GM10248 (cell line): ENCODE measurements around the gene PTPN1.

Experiments used
- CTCF ChIA-PET: fragments of 300-600 bp; sonication (Branson Sonifier 250); formaldehyde crosslinking; extraction: SDS; loops from one replicate; lab custom pipeline; 2021; ENCODE audit warnings: antibody characterized with exemption; lab: Yijun Ruan, JAX
- POLR2A ChIA-PET: fragments of 350-650 bp; sonication (Branson Sonifier 250); formaldehyde crosslinking; extraction: SDS; loops from one replicate; lab custom pipeline; 2020; ENCODE audit warnings: antibody characterized with exemption; lab: Yijun Ruan, JAX
- DNase-seq: peaks from one replicate; pipeline ENCODE4 v3.0.0; 2012; ENCODE audit errors: extremely low spot score
- TF ChIP-seq, protein P1 (sequence below): IDR thresholded peaks from 2 replicates; pipeline ENCODE4 v1.5.1; 2012; ENCODE audit warnings: mild to moderate bottlenecking, low read depth; ENCODE audit errors: extremely low read depth, missing control alignments, control extremely low read depth

PTPN1 gene

DNA sequence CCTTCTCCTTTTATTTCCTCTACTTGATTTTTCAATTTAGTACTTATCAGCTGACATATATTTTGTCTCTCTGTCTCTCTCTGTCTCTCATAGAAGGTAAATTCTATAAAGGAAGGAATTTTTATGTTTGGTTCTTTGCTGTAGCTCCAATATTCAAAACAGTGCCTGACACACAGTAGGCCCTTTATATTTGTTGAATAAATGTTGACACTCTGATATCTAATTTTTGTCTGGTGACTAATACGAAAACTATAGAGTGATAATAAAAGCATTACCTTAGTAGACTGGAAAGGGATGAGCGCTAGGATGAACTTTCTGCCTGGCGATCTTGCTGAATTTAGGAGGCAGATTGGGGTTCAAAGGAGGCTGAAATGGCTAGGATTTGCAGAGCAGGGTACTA lies 42.8 kb downstream of the PTPN1 start:
- ChIA-PET POLR2A (no interaction called here), CTCF (interaction anchor here (0.7 to 2.4 kb wide), 10 partner anchors 9 to 89 kb away, joined by 3 to 6 read pairs (median 3); no protein-coding TSS in a partner anchor)
- DNase-seq: no peak
- TF ChIP-seq, protein P1, sequence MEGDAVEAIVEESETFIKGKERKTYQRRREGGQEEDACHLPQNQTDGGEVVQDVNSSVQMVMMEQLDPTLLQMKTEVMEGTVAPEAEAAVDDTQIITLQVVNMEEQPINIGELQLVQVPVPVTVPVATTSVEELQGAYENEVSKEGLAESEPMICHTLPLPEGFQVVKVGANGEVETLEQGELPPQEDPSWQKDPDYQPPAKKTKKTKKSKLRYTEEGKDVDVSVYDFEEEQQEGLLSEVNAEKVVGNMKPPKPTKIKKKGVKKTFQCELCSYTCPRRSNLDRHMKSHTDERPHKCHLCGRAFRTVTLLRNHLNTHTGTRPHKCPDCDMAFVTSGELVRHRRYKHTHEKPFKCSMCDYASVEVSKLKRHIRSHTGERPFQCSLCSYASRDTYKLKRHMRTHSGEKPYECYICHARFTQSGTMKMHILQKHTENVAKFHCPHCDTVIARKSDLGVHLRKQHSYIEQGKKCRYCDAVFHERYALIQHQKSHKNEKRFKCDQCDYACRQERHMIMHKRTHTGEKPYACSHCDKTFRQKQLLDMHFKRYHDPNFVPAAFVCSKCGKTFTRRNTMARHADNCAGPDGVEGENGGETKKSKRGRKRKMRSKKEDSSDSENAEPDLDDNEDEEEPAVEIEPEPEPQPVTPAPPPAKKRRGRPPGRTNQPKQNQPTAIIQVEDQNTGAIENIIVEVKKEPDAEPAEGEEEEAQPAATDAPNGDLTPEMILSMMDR: no peak

DNA sequence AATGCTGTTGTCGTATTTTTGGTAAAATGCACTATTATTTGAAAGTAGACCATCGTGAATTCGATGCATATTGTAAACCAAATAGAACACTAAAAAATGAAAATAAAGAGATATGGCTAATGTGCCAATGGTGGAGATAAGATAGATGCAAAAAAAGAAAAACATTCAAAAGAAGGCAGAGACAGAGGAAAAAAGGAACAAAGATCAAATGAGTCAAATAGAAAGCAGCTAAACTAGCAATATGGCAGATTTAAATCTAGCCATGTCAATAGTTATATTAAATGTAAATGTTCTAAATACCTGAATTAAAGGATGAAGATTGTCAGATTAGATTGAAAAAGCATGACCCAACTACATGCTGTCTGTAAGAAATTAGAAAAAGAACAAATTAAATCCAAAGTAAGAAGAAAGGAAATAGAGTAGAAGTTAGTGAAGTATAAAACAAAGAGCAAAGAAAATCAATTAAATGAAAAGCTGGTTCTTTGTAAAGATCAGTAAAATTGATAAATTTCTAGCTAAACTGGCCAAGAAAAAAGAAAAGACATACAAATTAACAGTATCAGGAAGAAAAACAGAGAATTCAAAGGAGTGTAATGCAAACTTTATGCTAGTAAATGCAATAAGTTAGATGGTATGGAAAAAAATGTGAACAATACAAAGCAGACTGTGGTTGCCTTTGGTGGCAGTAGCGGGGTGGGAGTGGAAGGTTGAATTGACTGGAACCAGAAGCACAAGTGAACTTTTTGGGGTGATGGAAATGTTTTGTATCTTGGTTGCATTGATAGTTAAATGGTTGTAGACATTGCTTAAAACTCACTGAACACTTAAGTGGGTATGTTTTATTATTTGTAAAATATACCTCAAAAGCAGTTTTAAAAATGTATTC lies 44.8 kb downstream of the PTPN1 start:
- DNase-seq: no peak
- TF ChIP-seq, protein P1: no peak
- CTCF ChIA-PET: interaction anchor here (0.6 to 2.1 kb wide), 4 partner anchors 11 to 17 kb away, joined by 3 to 6 read pairs (median 3); no protein-coding TSS in a partner anchor
- POLR2A ChIA-PET: no interaction called here

DNA sequence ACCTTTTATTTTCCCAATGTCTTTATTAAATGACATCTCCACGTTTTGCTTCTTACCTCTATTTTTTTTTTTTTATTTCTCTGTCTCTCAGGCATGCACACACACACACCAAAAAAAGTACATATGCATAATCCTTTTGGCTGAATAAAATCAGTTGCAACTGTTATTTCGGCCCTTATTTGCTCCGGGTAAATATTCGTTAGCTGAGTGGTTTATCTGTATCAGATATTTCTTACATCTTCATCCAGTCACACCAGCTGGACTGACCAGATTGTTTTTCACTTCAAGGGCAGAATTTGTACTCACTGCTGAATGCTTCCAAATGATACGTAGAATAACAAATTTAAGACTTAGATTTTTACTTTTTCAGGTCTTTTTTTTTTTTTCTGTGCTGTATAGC lies 45.5 kb downstream of the PTPN1 start:
- ChIA-PET CTCF (interaction anchor here (0.6 to 2.3 kb wide), 4 partner anchors 10 to 18 kb away, joined by 3 to 5 read pairs (median 3); no protein-coding TSS in a partner anchor), POLR2A (no interaction called here)
- TF ChIP-seq, protein P1: no peak
- DNase-seq: no peak

DNA sequence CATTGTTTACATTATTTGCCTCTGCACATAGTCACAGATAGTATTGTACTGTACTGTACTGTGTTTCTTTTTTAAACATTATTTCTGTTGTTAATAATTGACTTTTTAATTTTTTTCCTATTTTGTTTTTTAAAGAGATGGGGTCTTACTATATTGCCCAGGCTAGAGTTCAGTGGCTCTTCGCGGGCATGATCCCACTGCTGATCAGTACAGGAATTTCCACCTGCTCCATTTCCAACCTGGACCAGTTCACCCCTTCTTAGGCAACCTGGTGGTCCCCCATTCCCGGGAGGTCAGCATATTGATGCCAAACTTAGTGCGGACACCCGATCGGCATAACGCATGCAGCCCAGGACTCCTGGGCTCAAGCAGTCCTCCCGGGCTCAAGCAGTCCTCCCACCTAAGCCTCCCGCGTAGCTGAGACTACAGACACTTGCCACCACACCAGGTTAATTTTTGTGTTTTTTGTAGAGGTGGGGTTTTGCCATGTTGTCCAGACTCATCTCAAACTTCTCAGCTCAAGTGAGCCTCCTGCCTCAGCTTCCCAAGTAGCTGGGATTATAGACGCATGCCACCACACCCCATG lies 47.5 kb downstream of the PTPN1 start:
- POLR2A ChIA-PET: no interaction called here
- no peak for DNase-seq
- TF ChIP-seq, protein P1: no peak
- CTCF ChIA-PET: interaction anchor here (1.0 to 2.3 kb wide), 2 partner anchors 9 to 12 kb away, joined by 4 to 5 read pairs; no protein-coding TSS in a partner anchor

DNA sequence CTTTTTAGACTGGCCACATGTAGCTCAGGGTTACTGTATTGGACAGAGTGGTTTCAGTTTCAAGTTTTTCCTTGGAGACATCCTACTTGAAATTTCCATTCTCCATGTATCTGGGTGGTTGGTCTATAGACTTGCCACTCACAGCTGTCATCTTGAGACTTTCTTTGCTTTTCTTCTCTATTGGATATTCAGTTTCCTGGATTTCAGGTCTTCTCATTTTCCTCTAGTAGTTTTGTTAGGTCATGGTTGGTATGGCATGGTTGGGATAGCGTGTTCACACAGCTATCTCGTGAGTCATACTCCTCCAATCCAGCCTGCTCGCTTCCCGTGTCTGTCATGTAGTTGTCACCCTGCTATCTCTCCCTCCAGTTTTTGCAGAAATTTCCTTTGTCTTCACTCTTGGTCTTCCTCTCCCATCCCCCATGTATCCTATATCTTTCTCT lies 48.3 kb downstream of the PTPN1 start:
- ChIA-PET CTCF (interaction anchor here (1.0 to 1.3 kb wide), 2 partner anchors 10 to 30 kb away, joined by 3 to 4 read pairs; no protein-coding TSS in a partner anchor), POLR2A (no interaction called here)
- TF ChIP-seq, protein P1: no peak
- no peak for DNase-seq

DNA sequence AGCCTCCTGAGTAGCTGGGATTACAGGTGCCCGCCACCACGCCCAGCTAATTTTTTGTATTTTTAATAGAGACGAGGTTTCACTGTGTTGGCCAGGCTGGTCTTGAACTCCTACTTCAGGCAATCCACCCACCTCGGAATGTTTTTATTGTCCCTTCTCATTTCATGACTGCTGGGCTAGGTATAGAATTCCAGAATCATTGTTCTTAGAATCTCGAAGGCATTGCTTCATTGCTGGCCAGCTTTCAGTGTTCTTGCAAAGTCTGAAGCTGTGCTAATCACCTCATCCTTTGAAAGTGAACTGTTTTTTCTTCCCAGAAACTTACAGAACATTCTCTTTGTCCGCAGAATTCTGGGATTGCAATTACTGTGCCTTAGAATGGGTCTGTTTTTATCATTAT lies 49.0 kb downstream of the PTPN1 start:
- TF ChIP-seq, protein P1: no peak
- DNase-seq: no peak
- POLR2A ChIA-PET: interaction anchor here (0.7 kb wide), 1 partner anchor 76 kb away, joined by 3 read pairs; no protein-coding TSS in a partner anchor
- CTCF ChIA-PET: interaction anchor here (1.3 kb wide), 1 partner anchor 29 kb away, joined by 3 read pairs; no protein-coding TSS in a partner anchor
